Measurements from ENCODE around the gene ZKSCAN2. TPM values are rescaled to one million over a fixed set of nuclear protein-coding genes. Genes with fewer than 3 reads are reported as not detected.

ZKSCAN2 gene
- polyA plus RNA-seq, 3 donors, result 0.44 to 0.79 (median 0.56) TPM

DNA sequence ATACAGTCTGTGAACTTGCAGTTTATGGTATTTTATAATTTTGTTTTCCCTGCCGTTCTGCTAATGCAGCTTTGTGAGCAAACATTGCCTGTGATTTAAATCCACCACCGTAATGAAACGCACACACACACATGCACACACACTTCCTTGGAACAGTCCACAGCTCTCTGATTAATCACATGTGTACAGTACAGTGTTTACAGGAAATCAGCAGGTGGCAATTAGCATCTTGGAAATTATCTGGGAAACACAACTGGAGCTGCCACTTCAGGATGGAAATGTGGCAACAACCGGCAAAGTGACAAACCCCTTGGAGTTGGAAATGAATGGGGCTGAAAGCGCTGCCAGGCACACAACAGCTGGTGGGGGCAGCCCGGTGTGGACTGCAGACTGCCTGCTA lies 12.9 kb upstream of the ZKSCAN2 start:
- Histone ChIP-seq H3K27ac (ENCODE audit: low read depth in 1 of 2, low read length in 2 of 2) (no peak overlapping the region), H3K9ac (ENCODE audit: insufficient read depth, low read length, poor library complexity, severe bottlenecking) (no peak overlapping the region), H2AFZ (ENCODE audit: insufficient read depth, low read depth, low read length, poor library complexity, severe bottlenecking) (no peak overlapping the region), H3K36me3 (replicated peaks in 1 of 2; ENCODE audit: control insufficient read depth in 1 of 2, insufficient read depth in 2 of 2, low read length in 2 of 2) (peaks cover 0 to 20% of the 10 kb centered on the region in 2 donors), H3K79me2 (ENCODE audit: insufficient read depth, low read length) (peaks cover 14% of the 10 kb centered on the region), H3K27me3 (ENCODE audit: control insufficient read depth in 2 of 2, insufficient read depth in 2 of 2, low read length in 2 of 2) (no peaks in the 10 kb centered on the region), H3K9me3 (replicated peaks in 1 of 2; ENCODE audit: control insufficient read depth in 1 of 2, insufficient read depth in 1 of 2, low read length in 2 of 2) (no peaks in the 10 kb centered on the region), H4K20me1 (ENCODE audit: insufficient read depth, low read length) (peaks cover 59% of the 10 kb centered on the region), H3K4me3 (replicated peaks in 1 of 3; ENCODE audit: low read depth in 2 of 3, low read length in 3 of 3) (no peak overlapping the region), H3K4me2 (replicated peaks; ENCODE audit: extremely low read depth, low read length, poor library complexity, severe bottlenecking) (no peak overlapping the region), H3K4me1 (ENCODE audit: control insufficient read depth in 1 of 2, insufficient read depth in 2 of 2, low read length in 2 of 2) (no peaks in the 10 kb centered on the region)
- TF ChIP-seq, protein P1, sequence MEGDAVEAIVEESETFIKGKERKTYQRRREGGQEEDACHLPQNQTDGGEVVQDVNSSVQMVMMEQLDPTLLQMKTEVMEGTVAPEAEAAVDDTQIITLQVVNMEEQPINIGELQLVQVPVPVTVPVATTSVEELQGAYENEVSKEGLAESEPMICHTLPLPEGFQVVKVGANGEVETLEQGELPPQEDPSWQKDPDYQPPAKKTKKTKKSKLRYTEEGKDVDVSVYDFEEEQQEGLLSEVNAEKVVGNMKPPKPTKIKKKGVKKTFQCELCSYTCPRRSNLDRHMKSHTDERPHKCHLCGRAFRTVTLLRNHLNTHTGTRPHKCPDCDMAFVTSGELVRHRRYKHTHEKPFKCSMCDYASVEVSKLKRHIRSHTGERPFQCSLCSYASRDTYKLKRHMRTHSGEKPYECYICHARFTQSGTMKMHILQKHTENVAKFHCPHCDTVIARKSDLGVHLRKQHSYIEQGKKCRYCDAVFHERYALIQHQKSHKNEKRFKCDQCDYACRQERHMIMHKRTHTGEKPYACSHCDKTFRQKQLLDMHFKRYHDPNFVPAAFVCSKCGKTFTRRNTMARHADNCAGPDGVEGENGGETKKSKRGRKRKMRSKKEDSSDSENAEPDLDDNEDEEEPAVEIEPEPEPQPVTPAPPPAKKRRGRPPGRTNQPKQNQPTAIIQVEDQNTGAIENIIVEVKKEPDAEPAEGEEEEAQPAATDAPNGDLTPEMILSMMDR (IDR thresholded peaks at IDR 0.05), result no peak
- H3K36me3 Mint-ChIP-seq, result peaks cover 10 to 20% of the 10 kb centered on the region in 2 donors
- no peak for DNase-seq
- H3K27ac Mint-ChIP-seq, result no peak overlapping the region
- 100% methylated on average over 3 of the region's 6 CpGs for WGBS (ENCODE audit: insufficient coverage)
- no peaks in the 10 kb centered on the region for H3K9me3 Mint-ChIP-seq
- peaks cover 4% of the 10 kb centered on the region for H3K4me1 Mint-ChIP-seq
- no peak overlapping the region for H3K4me3 Mint-ChIP-seq
- intact Hi-C loops (cut with micrococcal nuclease), result no loop called here
- H3K27me3 Mint-ChIP-seq (ENCODE audit: low read depth in 3 of 3), result no peaks in the 10 kb centered on the region

DNA sequence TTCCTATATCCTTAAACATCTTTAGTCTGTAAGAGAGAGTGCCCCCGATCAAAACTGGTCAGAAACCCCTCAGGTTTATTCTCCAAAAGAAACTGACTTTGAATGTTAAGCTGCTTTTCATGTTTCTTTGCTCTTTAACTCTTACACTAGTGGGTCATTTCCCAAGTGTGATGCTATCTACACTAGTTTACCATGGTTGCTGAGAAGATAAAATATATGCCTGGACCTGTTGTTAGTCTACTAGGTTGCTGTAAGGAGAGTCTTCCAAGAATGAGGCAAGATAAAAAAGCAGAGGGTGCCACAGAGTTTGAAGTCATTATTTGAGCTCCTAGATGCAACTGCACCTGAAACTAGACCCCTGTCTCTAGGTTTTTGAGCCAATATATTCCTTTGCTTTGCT lies 12.2 kb upstream of the ZKSCAN2 start:
- H4K20me1 ChIP-seq (ENCODE audit: insufficient read depth, low read length), result peaks cover 66% of the 10 kb centered on the region
- H3K27me3 ChIP-seq (ENCODE audit: control insufficient read depth in 2 of 2, insufficient read depth in 2 of 2, low read length in 2 of 2), result no peaks in the 10 kb centered on the region
- WGBS (ENCODE audit: insufficient coverage), result no CpG with 5 or more reads among the region's 1 CpG
- no peak overlapping the region for H3K9ac ChIP-seq (ENCODE audit: insufficient read depth, low read length, poor library complexity, severe bottlenecking)
- intact Hi-C loops (cut with micrococcal nuclease), result no loop called here
- no peaks in the 10 kb centered on the region for H3K9me3 ChIP-seq (replicated peaks in 1 of 2; ENCODE audit: control insufficient read depth in 1 of 2, insufficient read depth in 1 of 2, low read length in 2 of 2)
- Mint-ChIP-seq H3K36me3 (peaks cover 12 to 24% of the 10 kb centered on the region in 2 donors), H3K9me3 (no peaks in the 10 kb centered on the region), H3K4me1 (peaks cover 2% of the 10 kb centered on the region), H3K4me3 (no peak overlapping the region), H3K27ac (peak overlapping the region in 1 of 7 donors; percentile 45), H3K27me3 (ENCODE audit: low read depth in 3 of 3) (no peaks in the 10 kb centered on the region)
- H2AFZ ChIP-seq (ENCODE audit: insufficient read depth, low read depth, low read length, poor library complexity, severe bottlenecking), result no peak overlapping the region
- no peak for DNase-seq
- TF ChIP-seq, protein P1 (IDR thresholded peaks at IDR 0.05), result no peak
- H3K79me2 ChIP-seq (ENCODE audit: insufficient read depth, low read length), result peaks cover 14% of the 10 kb centered on the region
- no peak overlapping the region for H3K4me2 ChIP-seq (replicated peaks; ENCODE audit: extremely low read depth, low read length, poor library complexity, severe bottlenecking)
- no peak overlapping the region for H3K27ac ChIP-seq (ENCODE audit: low read depth in 1 of 2, low read length in 2 of 2)
- H3K4me3 ChIP-seq (replicated peaks in 1 of 3; ENCODE audit: low read depth in 2 of 3, low read length in 3 of 3), result no peak overlapping the region
- H3K36me3 ChIP-seq (replicated peaks in 1 of 2; ENCODE audit: control insufficient read depth in 1 of 2, insufficient read depth in 2 of 2, low read length in 2 of 2), result peaks cover 0 to 20% of the 10 kb centered on the region in 2 donors
- no peaks in the 10 kb centered on the region for H3K4me1 ChIP-seq (ENCODE audit: control insufficient read depth in 1 of 2, insufficient read depth in 2 of 2, low read length in 2 of 2)

Measured in CD14-positive monocyte (primary cell).